IMR-90 (cell line): ENCODE results near the gene BPGM. TPM values are rescaled to one million over a fixed set of nuclear protein-coding genes. Genes with fewer than 3 reads are reported as not detected.

ENCODE experiments used
- ATAC-seq: fragments of 200-7000 bp; cut with Tn5 transposase; 2 replicates; pipeline ENCODE4 v1.9.1; 2020; ENCODE audit warnings: low read depth, mild to moderate bottlenecking, moderate library complexity
- BruUV-seq: library from RNA; stranded (reverse); fragments of 400-500 nt; replicated peaks from 2 replicates; lab custom pipeline; 2021; lab: Mats Ljungman, UMichigan
- CTCF ChIA-PET: fragments of 300-600 bp; formaldehyde crosslinking; extraction: SDS; loops from one replicate; lab custom pipeline; 2021; ENCODE audit warnings: antibody characterized with exemption; lab: Yijun Ruan, JAX
- POLR2A ChIA-PET: fragments of 300-600 bp; sonication (Branson Sonifier 250); formaldehyde crosslinking; loops from one replicate; lab custom pipeline; 2022; ENCODE audit warnings: antibody characterized with exemption; ENCODE audit not compliant: unreplicated experiment; lab: Charles Lee
- DNase-seq: peaks from one replicate; pipeline ENCODE4 v3.0.0; 2013
- H2AFZ ChIP-seq: replicated peaks from 2 replicates; pipeline ENCODE3; 2013; ENCODE audit warnings: low read length, mild to moderate bottlenecking; ENCODE audit not compliant: poor library complexity
- H2AK5ac ChIP-seq: 2 replicates; pipeline ENCODE4 v1.6.1; 2013; ENCODE audit warnings: low read depth, low read length, inconsistent platforms
- H2AK9ac ChIP-seq: replicated peaks from 2 replicates; pipeline ENCODE3; 2013; ENCODE audit warnings: mild to moderate bottlenecking, low read depth, low read length, moderate library complexity; ENCODE audit not compliant: poor library complexity
- H2BK120ac ChIP-seq: 2 replicates; pipeline ENCODE4 v1.6.1; 2013; ENCODE audit warnings: low read depth, low read length, inconsistent platforms
- H2BK15ac ChIP-seq: 3 replicates; pipeline ENCODE4 v1.6.1; 2013; ENCODE audit warnings: low read depth, low read length, inconsistent platforms
- H2BK20ac ChIP-seq: 2 replicates; pipeline ENCODE4 v1.6.1; 2013; ENCODE audit warnings: low read depth, mild to moderate bottlenecking, inconsistent platforms, low read length, moderate library complexity
- H2BK5ac ChIP-seq: 2 replicates; pipeline ENCODE4 v1.6.1; 2013; ENCODE audit warnings: mild to moderate bottlenecking, low read depth, low read length, inconsistent platforms; ENCODE audit not compliant: poor library complexity, severe bottlenecking
- H3K14ac ChIP-seq: replicated peaks from 2 replicates; pipeline ENCODE4 v1.6.1; 2013; ENCODE audit warnings: low read depth, low read length, inconsistent platforms
- H3K18ac ChIP-seq: 2 replicates; pipeline ENCODE4 v1.6.1; 2013; ENCODE audit warnings: low read depth, low read length, control low read depth
- H3K23ac ChIP-seq: 2 replicates; pipeline ENCODE4 v1.6.1; 2013; ENCODE audit warnings: low read depth, low read length, inconsistent platforms
- H3K27ac ChIP-seq: 2 replicates; pipeline ENCODE4 v1.5.1; 2013; ENCODE audit warnings: mild to moderate bottlenecking, control low read depth, low read length; ENCODE audit not compliant: insufficient read depth
- H3K27me3 ChIP-seq: 2 replicates; pipeline ENCODE4 v1.6.1; 2013; ENCODE audit warnings: low read length; ENCODE audit not compliant: control insufficient read depth, insufficient read depth
- H3K36me3 ChIP-seq: 2 replicates; pipeline ENCODE4 v1.6.1; 2013; ENCODE audit warnings: low read length, mixed read lengths; ENCODE audit not compliant: control insufficient read depth, insufficient read depth
- H3K4ac ChIP-seq: 2 replicates; pipeline ENCODE4 v1.6.1; 2013; ENCODE audit warnings: low read depth, low read length, inconsistent platforms
- H3K4me1 ChIP-seq: 2 replicates; pipeline ENCODE4 v1.6.1; 2013; ENCODE audit warnings: low read length, mixed read lengths; ENCODE audit not compliant: control insufficient read depth, insufficient read depth
- H3K4me2 ChIP-seq: 2 replicates; pipeline ENCODE4 v1.6.1; 2013; ENCODE audit warnings: low read depth, mild to moderate bottlenecking, control low read depth, low read length, moderate library complexity
- H3K4me3 ChIP-seq: 2 replicates; pipeline ENCODE4 v1.5.1; 2013; ENCODE audit warnings: low read depth, mild to moderate bottlenecking, control low read depth, low read length, moderate library complexity; ENCODE audit not compliant: insufficient read depth
- H3K56ac ChIP-seq: 2 replicates; pipeline ENCODE4 v1.6.1; 2013; ENCODE audit warnings: low read length, inconsistent platforms; ENCODE audit not compliant: insufficient read depth; ENCODE audit errors: extremely low read depth
- H3K79me1 ChIP-seq, 2 experiments: 2 replicates each; pipeline ENCODE4 v1.6.1; 2013; ENCODE audit warnings: low read length in 2 of 2, inconsistent platforms in 1 of 2, low read depth in 1 of 2
- H3K9ac ChIP-seq: 2 replicates; pipeline ENCODE4 v1.6.1; 2013; ENCODE audit warnings: low read depth, low read length, control low read depth
- H3K9me1 ChIP-seq: 2 replicates; pipeline ENCODE4 v1.6.1; 2013; ENCODE audit warnings: low read length, inconsistent platforms; ENCODE audit not compliant: insufficient read depth
- H3K9me3 ChIP-seq: 2 replicates; pipeline ENCODE4 v1.6.1; 2013; ENCODE audit warnings: low read length; ENCODE audit not compliant: control insufficient read depth, insufficient read depth
- H4K20me1 ChIP-seq: 2 replicates; pipeline ENCODE4 v1.6.1; 2013; ENCODE audit warnings: low read length, inconsistent platforms; ENCODE audit not compliant: insufficient read depth
- H4K5ac ChIP-seq: 2 replicates; pipeline ENCODE4 v1.6.1; 2013; ENCODE audit warnings: mild to moderate bottlenecking, low read depth, low read length, control low read depth
- H4K8ac ChIP-seq, 2 experiments: 2 replicates each; pipeline ENCODE4 v1.6.1; 2013; ENCODE audit warnings: low read depth in 2 of 2, low read length in 2 of 2, control low read depth in 1 of 2, inconsistent platforms in 1 of 2
- H4K91ac ChIP-seq: 2 replicates; pipeline ENCODE4 v1.6.1; 2013; ENCODE audit warnings: low read depth, low read length, inconsistent platforms; ENCODE audit not compliant: insufficient read depth
- CEBPB ChIP-seq: IDR thresholded peaks from 2 replicates; pipeline ENCODE4 v1.6.1; 2012; ENCODE audit warnings: low read depth, low read length, improper control_type of control experiment
- CHD1 ChIP-seq: IDR thresholded peaks from 2 replicates; pipeline ENCODE4 v1.6.1; 2012; ENCODE audit warnings: low read depth, low read length, improper control_type of control experiment
- CTCF ChIP-seq: conservative IDR thresholded peaks from 2 replicates; pipeline ENCODE4 v1.5.1; 2012; ENCODE audit warnings: mild to moderate bottlenecking, low read depth, low read length, improper control_type of control experiment
- ELK1 ChIP-seq: fragments of 150-350 bp; IDR thresholded peaks from 2 replicates; pipeline ENCODE4 v1.6.1; 2016; ENCODE audit warnings: low read depth, mild to moderate bottlenecking, low read length, moderate library complexity, borderline replicate concordance
- MAZ ChIP-seq: IDR thresholded peaks from 2 replicates; pipeline ENCODE4 v1.6.1; 2012; ENCODE audit warnings: low read depth, mild to moderate bottlenecking, low read length, improper control_type of control experiment, moderate library complexity, borderline replicate concordance
- NFE2L2 ChIP-seq: fragments of 150-350 bp; IDR thresholded peaks from 2 replicates; pipeline ENCODE4 v1.6.1; 2016; ENCODE audit warnings: low read depth, mild to moderate bottlenecking, low read length
- POLR2A ChIP-seq: IDR thresholded peaks from 2 replicates; pipeline ENCODE4 v1.6.1; 2012; ENCODE audit warnings: mild to moderate bottlenecking, low read depth, low read length
- RAD21 ChIP-seq: IDR thresholded peaks from 2 replicates; pipeline ENCODE4 v1.6.1; 2012; ENCODE audit warnings: low read length, improper control_type of control experiment
- RCOR1 ChIP-seq: IDR thresholded peaks from 2 replicates; pipeline ENCODE4 v1.6.1; 2012; ENCODE audit warnings: mild to moderate bottlenecking, low read length, improper control_type of control experiment; ENCODE audit not compliant: insufficient replicate concordance
- RFX5 ChIP-seq: IDR thresholded peaks from 2 replicates; pipeline ENCODE4 v1.8.0; 2012; ENCODE audit warnings: low read depth, mild to moderate bottlenecking, low read length, moderate library complexity
- SMC3 ChIP-seq: fragments of 150-350 bp; IDR thresholded peaks from 2 replicates; pipeline ENCODE4 v1.6.1; 2016; ENCODE audit warnings: low read depth, mild to moderate bottlenecking, antibody characterized with exemption, low read length, moderate library complexity
- USF2 ChIP-seq: fragments of 150-350 bp; IDR thresholded peaks from 2 replicates; pipeline ENCODE4 v1.6.1; 2017; ENCODE audit warnings: mild to moderate bottlenecking, antibody characterized with exemption, low read length, low read depth
- WGBS, 2 experiments: methylation state at CpG; one replicate each; pipeline versions ENCODE4 v1.1.5 to v1.1.7; 2013; ENCODE audit warnings: missing lambda C conversion rate in 2 of 2; ENCODE audit not compliant: insufficient read length in 1 of 2; ENCODE audit errors: extremely low coverage in 2 of 2; 5-methylcytosine and 5-hydroxymethylcytosine counted together
- dilution Hi-C: fragments of 300-500 bp; cut with HindIII; formaldehyde crosslinking; loops from one replicate; pipeline ENCODE4 v1.14.3; 2018; ENCODE audit warnings: low sequenced_read_pairs; ENCODE audit not compliant: unreplicated experiment
- in situ Hi-C: fragments of 300-500 bp; cut with MboI; formaldehyde crosslinking; loops from 3 replicates; pipeline ENCODE4 v1.14.3; 2019; ENCODE audit warnings: low sequenced_read_pairs, inconsistent platforms, mixed read lengths
- intact Hi-C: fragments of 100-400 bp; cut with micrococcal nuclease; formaldehyde crosslinking; loops from 2 replicates; pipeline ENCODE4 v1.10.0; 2022
- polyA plus RNA-seq, 3 experiments: library from polyadenylated mRNA; depleted of rRNA; stranded (reverse); fragments of >200 nt; gene quantifications; 2 replicates each; pipeline ENCODE4 v1.2.3, GENCODE V29; 2012; ENCODE audit warnings: low replicate concordance in 1 of 3
- total RNA-seq: library from RNA; depleted of rRNA; stranded (reverse); fragments of >200 nt; gene quantifications from 2 replicates; pipeline ENCODE4 v1.2.3, GENCODE V29; 2012

Gene BPGM
- total and polyA plus RNA-seq, 2 of the 4 experiments (the other 2 are of a cell fraction): 18.8 to 20.0 TPM

GRCh38 chr7:134722786-134723322 lies 76.2 kb downstream of the BPGM start:
- no CpG with 5 or more reads among the region's 4 CpGs for WGBS, 2 experiments
- H3K23ac ChIP-seq: no peak overlapping the region
- H2AFZ ChIP-seq: no peak overlapping the region
- no peak overlapping the region for H3K4ac ChIP-seq
- BruUV-seq: no TSS peak
- peaks cover 16% of the 10 kb centered on the region for H3K9me1 ChIP-seq
- H3K4me1 ChIP-seq: peaks cover 9% of the 10 kb centered on the region
- CTCF ChIA-PET: interaction anchor here (0.8 to 1.8 kb wide), 2 partner anchors 33 to 63 kb away, joined by 4 to 6 read pairs; no protein-coding TSS in a partner anchor
- peak overlapping the region; percentile 3; the same call in 1 of the 2 replicates for H2BK120ac ChIP-seq
- H3K14ac ChIP-seq: no peak overlapping the region
- no peak overlapping the region for H2AK5ac ChIP-seq
- peaks cover 0 to 19% of the 10 kb centered on the region in 2 experiments; a peak in 2 of 4 replicates for H3K79me1 ChIP-seq
- no peak overlapping the region for H2AK9ac ChIP-seq
- no peak overlapping the region for H3K27ac ChIP-seq
- in situ Hi-C loops (no loop called here), intact Hi-C loops (no loop called here), dilution Hi-C loops (no loop called here)
- TF ChIP-seq NFE2L2 (no peak), CHD1 (no peak), CTCF (no peak), RFX5 (no peak), USF2 (no peak), RCOR1 (no peak), RAD21 (no peak), MAZ (no peak), ELK1 (no peak), SMC3 (no peak), CEBPB (no peak), POLR2A (no peak)
- no peaks in the 10 kb centered on the region for H3K27me3 ChIP-seq
- H4K5ac ChIP-seq: no peak overlapping the region
- no peak overlapping the region for H4K8ac ChIP-seq
- H3K9me3 ChIP-seq: no peaks in the 10 kb centered on the region
- H4K20me1 ChIP-seq: no peaks in the 10 kb centered on the region
- DNase-seq: no peak
- H3K36me3 ChIP-seq: no peaks in the 10 kb centered on the region
- no peak overlapping the region for H3K56ac ChIP-seq
- H2BK20ac ChIP-seq: peak overlapping the region; percentile 10; the same call in 1 of the 2 replicates
- H3K4me3 ChIP-seq: no peak overlapping the region
- H3K4me2 ChIP-seq: no peak overlapping the region
- H3K9ac ChIP-seq: no peak overlapping the region
- H2BK5ac ChIP-seq: no peak overlapping the region
- no peak overlapping the region for H3K18ac ChIP-seq
- POLR2A ChIA-PET: interaction anchor here (0.6 to 0.7 kb wide), 2 partner anchors 20 to 452 kb away, joined by 3 read pairs; no protein-coding TSS in a partner anchor
- no peak overlapping the region for H4K91ac ChIP-seq
- no peak for ATAC-seq
- H2BK15ac ChIP-seq: no peak overlapping the region
